ENCODE results near the gene ITSN2.

ITSN2 gene

GRCh38 chr2:24245986-24246776, 114.2 kb downstream of the ITSN2 start:
- no peak for DNase-seq (ENCODE audit: extremely low read depth, insufficient read length)
- H3K36me3 ChIP-seq (ENCODE audit: control insufficient read depth, insufficient read depth, low read length): peaks cover 11% of the 10 kb centered on the region
- no peak overlapping the region for H3K4me3 ChIP-seq (replicated peaks; ENCODE audit: low read depth, low read length)
- H3K27me3 ChIP-seq (replicated peaks; ENCODE audit: control insufficient read depth, insufficient read depth, low read length): no peaks in the 10 kb centered on the region
- TF ChIP-seq CTCF (IDR thresholded peaks at IDR 0.05; ENCODE audit: insufficient read depth, low read length, poor library complexity, severe bottlenecking): no peak

GRCh38 chr2:24241528-24241927, 118.8 kb downstream of the ITSN2 start:
- Histone ChIP-seq H3K27me3 (replicated peaks; ENCODE audit: control insufficient read depth, insufficient read depth, low read length) (no peaks in the 10 kb centered on the region), H3K4me3 (replicated peaks; ENCODE audit: low read depth, low read length) (no peak overlapping the region), H3K36me3 (ENCODE audit: control insufficient read depth, insufficient read depth, low read length) (peaks cover 3% of the 10 kb centered on the region)
- no peak for DNase-seq (ENCODE audit: extremely low read depth, insufficient read length)
- TF ChIP-seq CTCF (IDR thresholded peaks at IDR 0.05; ENCODE audit: insufficient read depth, low read length, poor library complexity, severe bottlenecking): no peak

GRCh38 chr2:24239553-24239952, 120.8 kb downstream of the ITSN2 start:
- H3K4me3 ChIP-seq (replicated peaks; ENCODE audit: low read depth, low read length): no peak overlapping the region
- H3K36me3 ChIP-seq (ENCODE audit: control insufficient read depth, insufficient read depth, low read length): no peaks in the 10 kb centered on the region; the same call in 1 of the 2 replicates
- DNase-seq (ENCODE audit: extremely low read depth, insufficient read length): no peak
- H3K27me3 ChIP-seq (replicated peaks; ENCODE audit: control insufficient read depth, insufficient read depth, low read length): no peaks in the 10 kb centered on the region
- no peak for TF ChIP-seq CTCF (IDR thresholded peaks at IDR 0.05; ENCODE audit: insufficient read depth, low read length, poor library complexity, severe bottlenecking)

- no peaks in the 10 kb centered on the region; the same call in 1 of the 2 replicates for H3K36me3 ChIP-seq (ENCODE audit: control insufficient read depth, insufficient read depth, low read length)
- no peak for DNase-seq (ENCODE audit: extremely low read depth, insufficient read length)
- no peak overlapping the region for H3K4me3 ChIP-seq (replicated peaks; ENCODE audit: low read depth, low read length)
- H3K27me3 ChIP-seq (replicated peaks; ENCODE audit: control insufficient read depth, insufficient read depth, low read length): no peaks in the 10 kb centered on the region
- TF ChIP-seq CTCF (IDR thresholded peaks at IDR 0.05; ENCODE audit: insufficient read depth, low read length, poor library complexity, severe bottlenecking): no peak
Measured at GRCh38 chr2:24238158-24238557, 122.2 kb downstream of the ITSN2 start.

GRCh38 chr2:24237313-24237712, 123.0 kb downstream of the ITSN2 start:
- no peak overlapping the region for H3K4me3 ChIP-seq (replicated peaks; ENCODE audit: low read depth, low read length)
- no peak for TF ChIP-seq CTCF (IDR thresholded peaks at IDR 0.05; ENCODE audit: insufficient read depth, low read length, poor library complexity, severe bottlenecking)
- no peaks in the 10 kb centered on the region for H3K27me3 ChIP-seq (replicated peaks; ENCODE audit: control insufficient read depth, insufficient read depth, low read length)
- H3K36me3 ChIP-seq (ENCODE audit: control insufficient read depth, insufficient read depth, low read length): no peaks in the 10 kb centered on the region; the same call in 1 of the 2 replicates
- DNase-seq (ENCODE audit: extremely low read depth, insufficient read length): no peak

All from GM06990 (cell line).